Measurements from ENCODE around the gene GTF3A.

GTF3A gene

DNA sequence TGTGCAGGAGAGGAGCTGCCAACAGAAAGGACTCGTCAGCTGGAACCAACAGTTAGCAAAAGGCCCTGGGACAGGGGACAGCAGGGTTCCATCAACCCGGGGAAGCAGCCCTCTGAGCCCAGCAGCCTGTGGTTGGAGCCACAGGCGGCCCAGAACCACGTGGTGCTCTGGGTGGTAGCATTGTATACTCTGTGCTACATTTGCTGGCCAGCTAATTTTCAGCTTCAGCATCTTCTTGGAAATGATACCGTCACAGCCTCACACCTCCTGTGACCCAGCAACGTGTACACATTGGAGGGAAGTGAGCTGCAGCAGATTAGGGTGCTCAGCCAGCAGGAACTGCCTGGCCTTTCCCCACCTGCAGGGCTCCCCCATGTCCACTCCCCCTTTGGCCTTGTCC lies 39.1 kb downstream of the GTF3A start:
- no peak for TF ChIP-seq CTCF (conservative IDR thresholded peaks at IDR 0.05; ENCODE audit: low read depth, low read length)
- H3K4me3 ChIP-seq (ENCODE audit: low read length), result no peak overlapping the region
- DNase-seq (ENCODE audit: low read depth), result no peak

DNA sequence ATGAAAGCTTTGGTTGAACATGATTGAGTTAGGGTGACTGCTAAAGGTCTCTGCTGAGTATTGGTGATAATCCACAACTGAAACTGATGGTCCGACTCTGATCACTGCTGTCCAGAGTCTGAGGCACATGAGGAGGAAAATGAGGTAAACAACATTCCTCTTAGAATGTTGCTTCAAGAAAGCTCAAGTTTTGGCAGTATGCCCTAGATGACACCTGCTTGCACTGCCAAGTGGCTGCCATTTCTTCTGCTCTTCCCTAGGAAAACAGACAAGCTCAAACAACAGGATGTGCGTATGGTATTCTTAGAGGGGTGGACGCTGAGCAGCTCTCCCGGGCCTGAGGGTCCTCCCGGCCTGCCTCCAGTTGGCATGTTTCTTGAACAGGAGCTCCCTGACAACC lies 41.2 kb downstream of the GTF3A start:
- H3K4me3 ChIP-seq (ENCODE audit: low read length), result no peak overlapping the region
- no peak for TF ChIP-seq CTCF (conservative IDR thresholded peaks at IDR 0.05; ENCODE audit: low read depth, low read length)
- DNase-seq (ENCODE audit: low read depth), result no peak

DNA sequence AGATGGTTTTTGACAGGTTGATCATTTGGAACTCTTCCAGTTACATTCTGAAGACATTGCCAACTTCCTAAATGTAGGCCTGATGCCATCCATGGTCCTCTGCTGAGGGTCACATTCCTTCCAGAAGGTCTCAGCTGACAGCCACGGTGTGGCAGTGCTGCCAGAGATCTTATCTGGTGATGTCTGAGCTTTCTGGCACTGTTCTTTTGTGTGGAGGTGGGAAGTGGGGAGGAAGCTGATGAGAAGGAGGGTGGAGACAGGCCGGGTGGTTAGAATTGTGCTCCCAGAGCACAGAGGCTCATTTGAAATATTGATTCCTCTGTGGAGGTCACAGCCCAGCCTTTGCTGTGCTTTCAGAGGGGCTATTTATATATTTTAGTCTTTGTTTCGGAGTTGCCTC lies 42.1 kb downstream of the GTF3A start:
- no peak for TF ChIP-seq CTCF (conservative IDR thresholded peaks at IDR 0.05; ENCODE audit: low read depth, low read length)
- DNase-seq (ENCODE audit: low read depth), result no peak
- no peak overlapping the region for H3K4me3 ChIP-seq (ENCODE audit: low read length)

DNA sequence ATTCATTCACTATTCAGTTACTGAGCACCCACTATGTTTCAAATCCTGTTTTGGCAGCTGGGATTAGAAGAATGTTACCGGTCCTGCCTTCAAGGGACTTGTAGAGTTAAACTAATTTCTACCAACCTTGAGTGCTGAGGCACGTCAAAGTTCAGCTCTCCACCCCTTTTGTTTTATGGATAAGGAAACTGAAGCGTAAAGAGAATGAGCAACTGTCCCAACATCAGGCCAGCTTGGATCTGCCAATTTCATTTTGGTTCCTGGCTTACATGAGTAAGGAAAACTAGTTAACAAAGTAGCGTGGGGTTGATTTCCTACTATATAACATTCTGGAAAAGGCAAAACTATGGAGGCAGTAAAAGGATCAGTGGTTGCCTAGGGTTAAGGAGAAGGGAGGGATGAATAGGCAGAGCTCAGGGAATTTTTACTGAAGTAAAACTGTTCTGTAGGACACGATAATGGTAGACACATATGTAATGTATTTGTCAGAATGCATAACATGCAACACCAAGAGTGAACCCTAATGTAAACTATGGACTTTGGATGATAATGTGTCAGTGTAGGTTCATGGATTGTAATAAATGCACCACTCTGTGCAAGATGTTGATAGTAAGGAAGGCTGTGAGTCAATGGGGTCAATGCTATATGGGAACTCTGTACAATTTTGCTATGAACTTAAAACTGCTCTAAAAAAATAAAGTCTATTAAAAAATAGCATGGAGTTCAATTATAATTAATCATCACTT lies 45.8 kb downstream of the GTF3A start:
- no peak for DNase-seq (ENCODE audit: low read depth)
- TF ChIP-seq CTCF (conservative IDR thresholded peaks at IDR 0.05; ENCODE audit: low read depth, low read length), result no peak
- no peak overlapping the region for H3K4me3 ChIP-seq (ENCODE audit: low read length)

GRCh38 chr13:27472441-27472840 lies 48.0 kb downstream of the GTF3A start:
- no peak for TF ChIP-seq CTCF (conservative IDR thresholded peaks at IDR 0.05; ENCODE audit: low read depth, low read length)
- no peak for DNase-seq (ENCODE audit: low read depth)

DNA sequence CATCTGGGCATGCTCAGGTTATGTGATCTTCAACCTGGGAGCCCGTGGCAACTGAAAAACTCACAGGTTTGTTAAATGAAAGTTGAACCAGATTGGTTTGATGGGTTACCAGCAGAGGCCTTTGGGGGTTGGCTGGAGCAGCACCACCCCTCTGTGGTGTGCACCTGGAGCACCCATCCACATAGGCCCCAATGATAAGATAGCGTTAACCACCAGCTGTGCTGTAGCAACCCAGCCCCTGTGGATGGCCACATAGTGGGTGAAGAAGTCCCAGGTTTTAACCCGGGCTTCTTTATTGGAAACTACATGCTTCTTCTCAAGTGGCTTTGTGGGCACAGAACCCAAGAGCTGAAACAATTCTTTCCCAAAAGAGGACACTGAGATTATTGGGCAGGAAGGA lies 48.5 kb downstream of the GTF3A start:
- H3K4me3 ChIP-seq (ENCODE audit: low read length), result no peak overlapping the region
- no peak for DNase-seq (ENCODE audit: low read depth)
- TF ChIP-seq CTCF (conservative IDR thresholded peaks at IDR 0.05; ENCODE audit: low read depth, low read length), result no peak

More at GRCh38 chr13:27472441-27472840, 48.0 kb downstream of the GTF3A start:
- no peak overlapping the region for H3K4me3 ChIP-seq (ENCODE audit: low read length)

DNA sequence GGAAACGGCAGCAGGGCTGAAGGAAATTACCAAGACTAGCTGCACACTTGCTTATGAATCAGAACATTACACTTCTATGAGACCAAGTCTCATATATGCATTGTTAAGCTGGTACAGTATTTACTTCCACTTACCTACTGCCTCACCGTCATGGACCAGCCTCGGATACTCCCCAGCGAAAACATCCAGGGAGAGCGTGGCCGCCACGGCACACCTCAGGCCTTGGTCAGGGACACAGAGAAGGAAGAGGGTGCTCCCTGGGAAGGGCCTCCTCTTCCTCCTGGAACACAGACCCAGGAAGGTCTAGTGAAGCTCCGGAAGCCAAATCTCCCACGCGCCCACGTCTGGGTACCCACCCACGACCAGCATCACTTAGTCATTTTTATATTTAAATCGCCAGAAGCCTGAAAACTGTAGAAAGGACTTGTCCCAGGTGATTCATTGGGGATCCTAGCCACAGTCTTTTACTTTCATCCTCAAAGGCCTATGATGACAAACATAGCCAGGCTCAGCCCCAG lies 50.4 kb downstream of the GTF3A start:
- H3K4me3 ChIP-seq (ENCODE audit: low read length), result no peak overlapping the region
- no peak for DNase-seq (ENCODE audit: low read depth)
- no peak for TF ChIP-seq CTCF (conservative IDR thresholded peaks at IDR 0.05; ENCODE audit: low read depth, low read length)
